ENCODE measurements around the gene CEP85.

DNA sequence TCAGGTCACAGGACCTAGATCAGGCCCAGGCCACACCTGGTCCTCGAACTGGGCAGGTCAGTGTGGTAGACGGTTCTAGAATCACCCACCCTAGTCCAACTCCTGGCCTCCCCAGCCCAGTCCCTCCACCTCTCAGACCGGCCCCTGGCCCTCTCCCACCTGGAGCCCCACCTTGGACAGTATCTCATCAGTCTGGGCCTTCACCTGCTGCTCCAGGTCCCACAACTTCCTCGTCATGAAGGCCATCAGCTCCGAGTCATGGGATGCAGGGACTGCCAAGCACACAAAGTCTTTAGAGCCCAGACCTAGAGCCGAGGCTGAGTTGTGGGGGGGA, 63.8 kb downstream of the CEP85 start:
- TF ChIP-seq POLR2AphosphoS5 (IDR thresholded peaks at IDR 0.05; ENCODE audit: low read depth, low read length), result no peak
- TF ChIP-seq, protein P1, sequence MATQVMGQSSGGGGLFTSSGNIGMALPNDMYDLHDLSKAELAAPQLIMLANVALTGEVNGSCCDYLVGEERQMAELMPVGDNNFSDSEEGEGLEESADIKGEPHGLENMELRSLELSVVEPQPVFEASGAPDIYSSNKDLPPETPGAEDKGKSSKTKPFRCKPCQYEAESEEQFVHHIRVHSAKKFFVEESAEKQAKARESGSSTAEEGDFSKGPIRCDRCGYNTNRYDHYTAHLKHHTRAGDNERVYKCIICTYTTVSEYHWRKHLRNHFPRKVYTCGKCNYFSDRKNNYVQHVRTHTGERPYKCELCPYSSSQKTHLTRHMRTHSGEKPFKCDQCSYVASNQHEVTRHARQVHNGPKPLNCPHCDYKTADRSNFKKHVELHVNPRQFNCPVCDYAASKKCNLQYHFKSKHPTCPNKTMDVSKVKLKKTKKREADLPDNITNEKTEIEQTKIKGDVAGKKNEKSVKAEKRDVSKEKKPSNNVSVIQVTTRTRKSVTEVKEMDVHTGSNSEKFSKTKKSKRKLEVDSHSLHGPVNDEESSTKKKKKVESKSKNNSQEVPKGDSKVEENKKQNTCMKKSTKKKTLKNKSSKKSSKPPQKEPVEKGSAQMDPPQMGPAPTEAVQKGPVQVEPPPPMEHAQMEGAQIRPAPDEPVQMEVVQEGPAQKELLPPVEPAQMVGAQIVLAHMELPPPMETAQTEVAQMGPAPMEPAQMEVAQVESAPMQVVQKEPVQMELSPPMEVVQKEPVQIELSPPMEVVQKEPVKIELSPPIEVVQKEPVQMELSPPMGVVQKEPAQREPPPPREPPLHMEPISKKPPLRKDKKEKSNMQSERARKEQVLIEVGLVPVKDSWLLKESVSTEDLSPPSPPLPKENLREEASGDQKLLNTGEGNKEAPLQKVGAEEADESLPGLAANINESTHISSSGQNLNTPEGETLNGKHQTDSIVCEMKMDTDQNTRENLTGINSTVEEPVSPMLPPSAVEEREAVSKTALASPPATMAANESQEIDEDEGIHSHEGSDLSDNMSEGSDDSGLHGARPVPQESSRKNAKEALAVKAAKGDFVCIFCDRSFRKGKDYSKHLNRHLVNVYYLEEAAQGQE (IDR thresholded peaks at IDR 0.05; ENCODE audit: insufficient read depth in 1 of 2, low read depth in 2 of 2, low read length in 2 of 2), result no peak
- no peak for TF ChIP-seq TAF1 (IDR thresholded peaks at IDR 0.05; ENCODE audit: borderline replicate concordance, insufficient read depth, low read length)
- TF ChIP-seq SIN3A (IDR thresholded peaks at IDR 0.05; ENCODE audit: borderline replicate concordance, insufficient read depth, low read length), result no peak

Data from PFSK-1 (cell line).